IgD-negative memory B cell (primary cell): ENCODE measurements around the gene BCAS4. TPM values are rescaled to one million over a fixed set of nuclear protein-coding genes. Genes with fewer than 3 reads are reported as not detected.

Experiments used
- H3K27ac Mint-ChIP-seq, 3 donors: one replicate each; pipeline ENCODE4 v1.8.0; 2020 to 2022; ENCODE audit warnings: mild to moderate bottlenecking in 3 of 3, mixed read lengths in 3 of 3, moderate library complexity in 1 of 3
- H3K27me3 Mint-ChIP-seq: one replicate; pipeline ENCODE4 v1.8.0; 2021; ENCODE audit warnings: mixed read lengths
- H3K36me3 Mint-ChIP-seq: one replicate; pipeline ENCODE4 v1.8.0; 2020; ENCODE audit warnings: mild to moderate bottlenecking, mixed read lengths
- H3K4me1 Mint-ChIP-seq, 3 donors: one replicate each; pipeline ENCODE4 v1.8.0; 2020 to 2022; ENCODE audit warnings: mixed read lengths in 3 of 3, mild to moderate bottlenecking in 1 of 3
- H3K4me3 Mint-ChIP-seq, 4 donors: one replicate each; pipeline ENCODE4 v1.8.0; 2020 to 2022; ENCODE audit warnings: mild to moderate bottlenecking in 4 of 4, mixed read lengths in 4 of 4, moderate library complexity in 3 of 4
- H3K9me3 Mint-ChIP-seq, 3 donors: one replicate each; pipeline ENCODE4 v1.8.0; 2020 to 2021; ENCODE audit warnings: mixed read lengths in 3 of 3, mild to moderate bottlenecking in 1 of 3
- polyA plus RNA-seq: library from polyadenylated mRNA; unstranded; fragments of 300-500 nt; fragmentation: Illumina TruSeq; gene quantifications from one replicate; pipeline ENCODE4 v1.2.3, GENCODE V29; 2021

The BCAS4 gene
- polyA plus RNA-seq, 1 donor from 2014 or later: 118 TPM

GRCh38 chr20:50891138-50891537 lies 96.3 kb downstream of the BCAS4 start:
- Mint-ChIP-seq H3K27me3 (no peaks in the 10 kb centered on the region), H3K27ac (peak overlapping the region in 2 of 3 donors; percentile 46 to 56), H3K4me3 (no peak overlapping the region), H3K9me3 (no peaks in the 10 kb centered on the region), H3K36me3 (peaks cover 2% of the 10 kb centered on the region), H3K4me1 (peaks cover 10 to 21% (median 20%) of the 10 kb centered on the region in 3 donors)

- Mint-ChIP-seq H3K4me1 (peaks cover 10 to 21% (median 20%) of the 10 kb centered on the region in 3 donors), H3K27ac (peak overlapping the region in 2 of 3 donors; percentile 46 to 94), H3K27me3 (no peaks in the 10 kb centered on the region), H3K36me3 (peaks cover 2% of the 10 kb centered on the region), H3K9me3 (no peaks in the 10 kb centered on the region), H3K4me3 (peak overlapping the region in 2 of 4 donors; percentile 19 to 71)
Measured at GRCh38 chr20:50892394-50892793, 97.5 kb downstream of the BCAS4 start.

- H3K4me3 Mint-ChIP-seq: no peak overlapping the region
- H3K4me1 Mint-ChIP-seq: peaks cover 12 to 21% (median 19%) of the 10 kb centered on the region in 3 donors
- peaks cover 4% of the 10 kb centered on the region for H3K36me3 Mint-ChIP-seq
- H3K27ac Mint-ChIP-seq: peak overlapping the region in 2 of 3 donors; percentile 54 to 83
- H3K27me3 Mint-ChIP-seq: no peaks in the 10 kb centered on the region
- H3K9me3 Mint-ChIP-seq: no peaks in the 10 kb centered on the region
Measured at GRCh38 chr20:50893620-50894019, 98.8 kb downstream of the BCAS4 start.

- Mint-ChIP-seq H3K36me3 (peaks cover 4% of the 10 kb centered on the region), H3K4me1 (peaks cover 10 to 21% (median 15%) of the 10 kb centered on the region in 3 donors), H3K4me3 (no peak overlapping the region), H3K27me3 (no peaks in the 10 kb centered on the region), H3K27ac (no peak overlapping the region), H3K9me3 (no peaks in the 10 kb centered on the region)
Measured at GRCh38 chr20:50895111-50895830, 100.4 kb downstream of the BCAS4 start.

- Mint-ChIP-seq H3K9me3 (no peaks in the 10 kb centered on the region), H3K4me1 (peaks cover 11 to 15% (median 11%) of the 10 kb centered on the region in 3 donors), H3K4me3 (no peak overlapping the region), H3K27ac (peak overlapping the region in 1 of 3 donors; percentile 31), H3K36me3 (peaks cover 2% of the 10 kb centered on the region), H3K27me3 (no peaks in the 10 kb centered on the region)
Measured at GRCh38 chr20:50898475-50898874, 103.6 kb downstream of the BCAS4 start.

GRCh38 chr20:50900261-50900660 lies 105.4 kb downstream of the BCAS4 start:
- H3K27ac Mint-ChIP-seq: peak overlapping the region in 1 of 3 donors; percentile 5
- H3K9me3 Mint-ChIP-seq: no peaks in the 10 kb centered on the region
- peaks cover 2% of the 10 kb centered on the region for H3K36me3 Mint-ChIP-seq
- H3K4me1 Mint-ChIP-seq: peaks cover 22 to 28% (median 23%) of the 10 kb centered on the region in 3 donors
- H3K4me3 Mint-ChIP-seq: no peak overlapping the region
- no peaks in the 10 kb centered on the region for H3K27me3 Mint-ChIP-seq

GRCh38 chr20:50901301-50901700 lies 106.4 kb downstream of the BCAS4 start:
- Mint-ChIP-seq H3K27me3 (no peaks in the 10 kb centered on the region), H3K4me1 (peaks cover 23 to 31% (median 27%) of the 10 kb centered on the region in 3 donors), H3K36me3 (peaks cover 2% of the 10 kb centered on the region), H3K27ac (peak overlapping the region in 1 of 3 donors; percentile 68), H3K9me3 (no peaks in the 10 kb centered on the region), H3K4me3 (no peak overlapping the region)

- H3K4me3 Mint-ChIP-seq: peak overlapping the region in 1 of 4 donors; percentile 37
- H3K27me3 Mint-ChIP-seq: no peaks in the 10 kb centered on the region
- no peaks in the 10 kb centered on the region for H3K9me3 Mint-ChIP-seq
- H3K27ac Mint-ChIP-seq: peak overlapping the region; percentile 39 to 65 (median 60)
- H3K36me3 Mint-ChIP-seq: no peaks in the 10 kb centered on the region
- peaks cover 26 to 31% (median 30%) of the 10 kb centered on the region in 3 donors for H3K4me1 Mint-ChIP-seq
Measured at GRCh38 chr20:50903353-50904051, 108.6 kb downstream of the BCAS4 start.

- Mint-ChIP-seq H3K4me1 (peaks cover 27 to 31% (median 30%) of the 10 kb centered on the region in 3 donors), H3K9me3 (no peaks in the 10 kb centered on the region), H3K36me3 (no peaks in the 10 kb centered on the region), H3K27ac (peak overlapping the region; percentile 53 to 71 (median 60)), H3K4me3 (peak overlapping the region in 1 of 4 donors; percentile 37), H3K27me3 (no peaks in the 10 kb centered on the region)
Measured at GRCh38 chr20:50904067-50904570, 109.3 kb downstream of the BCAS4 start.

GRCh38 chr20:50909413-50909812 lies 114.6 kb downstream of the BCAS4 start:
- Mint-ChIP-seq H3K36me3 (peaks cover 4% of the 10 kb centered on the region), H3K9me3 (no peaks in the 10 kb centered on the region), H3K4me1 (peaks cover 41 to 53% (median 44%) of the 10 kb centered on the region in 3 donors), H3K4me3 (no peak overlapping the region), H3K27ac (peak overlapping the region; percentile 72 to 96 (median 80)), H3K27me3 (no peaks in the 10 kb centered on the region)

- no peaks in the 10 kb centered on the region for H3K27me3 Mint-ChIP-seq
- H3K4me3 Mint-ChIP-seq: peak overlapping the region in 2 of 4 donors; percentile 19 to 74
- H3K9me3 Mint-ChIP-seq: no peaks in the 10 kb centered on the region
- H3K27ac Mint-ChIP-seq: peak overlapping the region in 2 of 3 donors; percentile 34 to 96
- peaks cover 43 to 57% (median 48%) of the 10 kb centered on the region in 3 donors for H3K4me1 Mint-ChIP-seq
- peaks cover 4% of the 10 kb centered on the region for H3K36me3 Mint-ChIP-seq
Measured at GRCh38 chr20:50911030-50911429, 116.2 kb downstream of the BCAS4 start.

- Mint-ChIP-seq H3K4me1 (peaks cover 47 to 59% (median 53%) of the 10 kb centered on the region in 3 donors), H3K36me3 (peaks cover 4% of the 10 kb centered on the region), H3K27me3 (no peaks in the 10 kb centered on the region), H3K4me3 (peak overlapping the region in 1 of 4 donors; percentile 74), H3K9me3 (no peaks in the 10 kb centered on the region), H3K27ac (peak overlapping the region; percentile 8 to 96 (median 71))
Measured at GRCh38 chr20:50911716-50912115, 116.9 kb downstream of the BCAS4 start.

- peaks cover 4% of the 10 kb centered on the region for H3K36me3 Mint-ChIP-seq
- peak overlapping the region; percentile 0 to 93 (median 56) for H3K27ac Mint-ChIP-seq
- H3K9me3 Mint-ChIP-seq: no peaks in the 10 kb centered on the region
- no peaks in the 10 kb centered on the region for H3K27me3 Mint-ChIP-seq
- peak overlapping the region in 1 of 4 donors; percentile 50 for H3K4me3 Mint-ChIP-seq
- peaks cover 66 to 77% (median 68%) of the 10 kb centered on the region in 3 donors for H3K4me1 Mint-ChIP-seq
Measured at GRCh38 chr20:50913690-50914375, 119.0 kb downstream of the BCAS4 start.

GRCh38 chr20:50915424-50915823 lies 120.6 kb downstream of the BCAS4 start:
- Mint-ChIP-seq H3K27me3 (no peaks in the 10 kb centered on the region), H3K4me1 (peaks cover 64 to 77% (median 67%) of the 10 kb centered on the region in 3 donors), H3K36me3 (peaks cover 7% of the 10 kb centered on the region), H3K4me3 (peak overlapping the region in 2 of 4 donors; percentile 65), H3K27ac (peak overlapping the region; percentile 36 to 76 (median 56)), H3K9me3 (no peaks in the 10 kb centered on the region)
